ENCODE measurements around the gene MAP3K7CL.

Gene MAP3K7CL

GRCh38 chr21:29205009-29205408 lies 74.6 kb downstream of the MAP3K7CL start:
- no peak for DNase-seq

- no peak for DNase-seq
These were observed 75.5 kb downstream of the MAP3K7CL start for GRCh38 chr21:29205988-29206387.

- no peak for DNase-seq
These were observed 76.0 kb downstream of the MAP3K7CL start for GRCh38 chr21:29206445-29206844.

- no peak for DNase-seq
These were observed 76.8 kb downstream of the MAP3K7CL start for GRCh38 chr21:29207201-29207600.

GRCh38 chr21:29208044-29208681 lies 77.7 kb downstream of the MAP3K7CL start:
- DNase-seq: no peak

GRCh38 chr21:29208682-29209059 lies 78.2 kb downstream of the MAP3K7CL start:
- no peak for DNase-seq

- DNase-seq: no peak
These were observed 79.3 kb downstream of the MAP3K7CL start for GRCh38 chr21:29209696-29210095.

GRCh38 chr21:29211205-29211604 lies 80.8 kb downstream of the MAP3K7CL start:
- no peak for DNase-seq

- DNase-seq: no peak
These were observed 82.0 kb downstream of the MAP3K7CL start for GRCh38 chr21:29212446-29212845.

GRCh38 chr21:29213513-29214385 lies 83.3 kb downstream of the MAP3K7CL start:
- DNase-seq: no peak

GRCh38 chr21:29215709-29216108 lies 85.3 kb downstream of the MAP3K7CL start:
- DNase-seq: no peak

- DNase-seq: peak; percentile 35
These were observed 87.4 kb downstream of the MAP3K7CL start for GRCh38 chr21:29217818-29218291.

- DNase-seq: no peak
These were observed 88.3 kb downstream of the MAP3K7CL start for GRCh38 chr21:29218749-29219148.

GRCh38 chr21:29219165-29219770 lies 88.8 kb downstream of the MAP3K7CL start:
- DNase-seq: no peak

- DNase-seq: no peak
These were observed 90.9 kb downstream of the MAP3K7CL start for GRCh38 chr21:29221253-29221744.

- no peak for DNase-seq
These were observed 93.6 kb downstream of the MAP3K7CL start for GRCh38 chr21:29224006-29224405.

Data from kidney glomerular epithelial cell (primary cell).